HepG2 (cell line): ENCODE results near the gene MAN1B1. TPM values are rescaled to one million over a fixed set of nuclear protein-coding genes. Genes with fewer than 3 reads are reported as not detected.
A peak's percentile ranks its signal among the peaks of the same experiment; 100 is the strongest.

Source experiments
- CHCHD3 ChIP-seq: sonication (generic); formaldehyde crosslinking; IDR thresholded peaks from 2 replicates; pipeline ENCODE4 v1.8.0; 2022; ENCODE audit warnings: mild to moderate bottlenecking, missing genetic modification reagents, moderate library complexity
- IKZF1 ChIP-seq: fragments of 450-650 bp; IDR thresholded peaks from 2 replicates; pipeline ENCODE4 v1.7.1; 2016
- JARID2 ChIP-seq: sonication (generic); formaldehyde crosslinking; IDR thresholded peaks from 2 replicates; pipeline ENCODE4 v1.8.1; 2023; ENCODE audit warnings: missing genetic modification reagents, inconsistent platforms; ENCODE audit not compliant: insufficient replicate concordance
- KLF12 ChIP-seq: sonication (generic); formaldehyde crosslinking; IDR thresholded peaks from 2 replicates; pipeline ENCODE4 v1.4.0; 2020; ENCODE audit warnings: missing genetic modification reagents, borderline replicate concordance
- MED1 ChIP-seq: sonication (generic); formaldehyde crosslinking; IDR thresholded peaks from 2 replicates; pipeline ENCODE4 v1.4.0; 2020; ENCODE audit warnings: missing genetic modification reagents
- NR2F1 ChIP-seq, 2 experiments: fragments of 450-650 bp in 1 of 2; formaldehyde crosslinking in 1 of 2; IDR thresholded peaks; 2 replicates each; pipeline versions ENCODE4 v1.5.0 to v1.6.1; 2016 to 2020; ENCODE audit warnings: mild to moderate bottlenecking in 1 of 2, missing compliant biosample characterization in 1 of 2, missing genetic modification reagents in 1 of 2, moderate library complexity in 1 of 2
- TARDBP ChIP-seq: sonication (generic); formaldehyde crosslinking; IDR thresholded peaks from 2 replicates; pipeline ENCODE4 v1.8.0; 2022; ENCODE audit warnings: mild to moderate bottlenecking, missing genetic modification reagents
- TGIF2 ChIP-seq: IDR thresholded peaks from 2 replicates; pipeline ENCODE4 v1.6.1; 2016; ENCODE audit warnings: control low read depth, missing compliant biosample characterization
- ZFP82 ChIP-seq: sonication (generic); formaldehyde crosslinking; IDR thresholded peaks from 2 replicates; pipeline ENCODE4 v1.5.1; 2020; ENCODE audit warnings: mild to moderate bottlenecking, missing genetic modification reagents, borderline replicate concordance
- ZNF225 ChIP-seq: sonication (generic); formaldehyde crosslinking; IDR thresholded peaks from 2 replicates; pipeline ENCODE4 v1.4.0; 2020; ENCODE audit warnings: mild to moderate bottlenecking, missing genetic modification reagents
- ZNF496 ChIP-seq: sonication (generic); formaldehyde crosslinking; IDR thresholded peaks from 2 replicates; pipeline ENCODE4 v1.8.1; 2023; ENCODE audit warnings: mild to moderate bottlenecking, moderate library complexity, missing genetic modification reagents; ENCODE audit not compliant: insufficient replicate concordance
- ZNF615 ChIP-seq: sonication (generic); formaldehyde crosslinking; IDR thresholded peaks from 2 replicates; pipeline ENCODE4 v1.5.0; 2020; ENCODE audit warnings: mild to moderate bottlenecking, missing genetic modification reagents, borderline replicate concordance
- ZNF639 ChIP-seq: conservative IDR thresholded peaks from 2 replicates; pipeline ENCODE4 v1.6.1; 2018; ENCODE audit warnings: missing genetic modification reagents
- ZNF713 ChIP-seq: sonication (generic); formaldehyde crosslinking; IDR thresholded peaks from 2 replicates; pipeline ENCODE4 v1.4.0; 2020; ENCODE audit warnings: mild to moderate bottlenecking, missing genetic modification reagents
- ZNF883 ChIP-seq: sonication (generic); formaldehyde crosslinking; IDR thresholded peaks from 2 replicates; pipeline ENCODE4 v1.5.1; 2020; ENCODE audit warnings: mild to moderate bottlenecking, missing genetic modification reagents; ENCODE audit errors: not compliant biosample characterization
- polyA plus RNA-seq, 8 experiments: library from polyadenylated mRNA; depleted of rRNA in 3 of 8; stranded (reverse) in 7 of 8; unstranded in 1 of 8; fragments of >200 nt; fragmentation: Illumina TruSeq in 4 of 8; extraction: Trizol in 4 of 8; gene quantifications; 2 replicates each; pipeline versions ENCODE4 v1.2.1 to v1.2.3, GENCODE V29; 2011 to 2016; ENCODE audit warnings: low read depth in 4 of 8, missing spikeins in 1 of 8, mixed read lengths in 1 of 8; ENCODE audit not compliant: insufficient read depth in 1 of 8
- total RNA-seq, 5 experiments: library from RNA; depleted of rRNA; stranded (reverse); fragments of >200 nt; fragmentation: Illumina TruSeq; extraction: Trizol; gene quantifications; 2 replicates each; pipeline ENCODE4 v1.2.3, GENCODE V29; 2016; ENCODE audit warnings: low read depth in 1 of 5
- TF ChIP-seq, protein P1 (sequence below), 2 experiments: sonication (generic) in 1 of 2; formaldehyde crosslinking in 1 of 2; IDR thresholded peaks; 2 replicates each; pipeline versions ENCODE4 v1.4.0 to v1.6.1; 2016 to 2020; ENCODE audit warnings: borderline replicate concordance in 1 of 2, low read depth in 1 of 2, mild to moderate bottlenecking in 1 of 2, missing genetic modification reagents in 1 of 2
- TF ChIP-seq, protein P2 (sequence below), 2 experiments: IDR thresholded peaks; 2 replicates each; pipeline ENCODE4 v1.6.1; 2011 to 2012; ENCODE audit warnings: low read length in 2 of 2, borderline replicate concordance in 1 of 2, low read depth in 1 of 2, mild to moderate bottlenecking in 1 of 2, moderate library complexity in 1 of 2
- TF ChIP-seq, protein P3 (sequence below): IDR thresholded peaks from 2 replicates; pipeline ENCODE4 v1.6.1; 2016; ENCODE audit warnings: missing genetic modification reagents, missing compliant biosample characterization

Gene MAN1B1
- total and polyA plus RNA-seq, 2 of the 13 experiments (the other 11 are each of a cell fraction or from before 2014, with no cell fraction given), result 48.9 to 59.5 TPM

GRCh38 chr9:137053944-137054931 is 32.5 kb upstream of the MAN1B1 start, which contains the start of gene ENTPD2 (continued):
- TF ChIP-seq, protein P1, sequence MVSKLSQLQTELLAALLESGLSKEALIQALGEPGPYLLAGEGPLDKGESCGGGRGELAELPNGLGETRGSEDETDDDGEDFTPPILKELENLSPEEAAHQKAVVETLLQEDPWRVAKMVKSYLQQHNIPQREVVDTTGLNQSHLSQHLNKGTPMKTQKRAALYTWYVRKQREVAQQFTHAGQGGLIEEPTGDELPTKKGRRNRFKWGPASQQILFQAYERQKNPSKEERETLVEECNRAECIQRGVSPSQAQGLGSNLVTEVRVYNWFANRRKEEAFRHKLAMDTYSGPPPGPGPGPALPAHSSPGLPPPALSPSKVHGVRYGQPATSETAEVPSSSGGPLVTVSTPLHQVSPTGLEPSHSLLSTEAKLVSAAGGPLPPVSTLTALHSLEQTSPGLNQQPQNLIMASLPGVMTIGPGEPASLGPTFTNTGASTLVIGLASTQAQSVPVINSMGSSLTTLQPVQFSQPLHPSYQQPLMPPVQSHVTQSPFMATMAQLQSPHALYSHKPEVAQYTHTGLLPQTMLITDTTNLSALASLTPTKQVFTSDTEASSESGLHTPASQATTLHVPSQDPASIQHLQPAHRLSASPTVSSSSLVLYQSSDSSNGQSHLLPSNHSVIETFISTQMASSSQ (IDR thresholded peaks at IDR 0.05; ENCODE audit: low read depth), result no peak
- TF ChIP-seq, protein P1 (CRISPR knock-in tag; IDR thresholded peaks at IDR 0.05; ENCODE audit: borderline replicate concordance), result no peak
- TF ChIP-seq ZNF615 (no peak), MED1 (no peak; the same call in none of the 2 replicates), ZFP82 (CRISPR knock-in tag) (0 out of 2 replicates have a peak, but pooled peaks have one; percentile 36), TARDBP (CRISPR knock-in tag) (no peak), ZNF883 (no peak), ZNF225 (CRISPR knock-in tag) (no peak), ZNF713 (CRISPR knock-in tag) (no peak), ZNF496 (CRISPR knock-in tag) (no peak), IKZF1 (no peak), JARID2 (CRISPR knock-in tag) (no peak), TGIF2 (CRISPR knock-in tag) (0 out of 2 replicates have a peak, but pooled peaks have one; percentile 39), KLF12 (CRISPR knock-in tag) (peak; percentile 68; the same call in 1 of the 2 replicates), ZNF639 (CRISPR knock-in tag) (no peak; the same call in 1 of the 2 replicates), NR2F1 (CRISPR knock-in tag; IDR thresholded peaks at IDR 0.05) (no peak), CHCHD3 (CRISPR knock-in tag) (no peak)
- TF ChIP-seq, protein P2, sequence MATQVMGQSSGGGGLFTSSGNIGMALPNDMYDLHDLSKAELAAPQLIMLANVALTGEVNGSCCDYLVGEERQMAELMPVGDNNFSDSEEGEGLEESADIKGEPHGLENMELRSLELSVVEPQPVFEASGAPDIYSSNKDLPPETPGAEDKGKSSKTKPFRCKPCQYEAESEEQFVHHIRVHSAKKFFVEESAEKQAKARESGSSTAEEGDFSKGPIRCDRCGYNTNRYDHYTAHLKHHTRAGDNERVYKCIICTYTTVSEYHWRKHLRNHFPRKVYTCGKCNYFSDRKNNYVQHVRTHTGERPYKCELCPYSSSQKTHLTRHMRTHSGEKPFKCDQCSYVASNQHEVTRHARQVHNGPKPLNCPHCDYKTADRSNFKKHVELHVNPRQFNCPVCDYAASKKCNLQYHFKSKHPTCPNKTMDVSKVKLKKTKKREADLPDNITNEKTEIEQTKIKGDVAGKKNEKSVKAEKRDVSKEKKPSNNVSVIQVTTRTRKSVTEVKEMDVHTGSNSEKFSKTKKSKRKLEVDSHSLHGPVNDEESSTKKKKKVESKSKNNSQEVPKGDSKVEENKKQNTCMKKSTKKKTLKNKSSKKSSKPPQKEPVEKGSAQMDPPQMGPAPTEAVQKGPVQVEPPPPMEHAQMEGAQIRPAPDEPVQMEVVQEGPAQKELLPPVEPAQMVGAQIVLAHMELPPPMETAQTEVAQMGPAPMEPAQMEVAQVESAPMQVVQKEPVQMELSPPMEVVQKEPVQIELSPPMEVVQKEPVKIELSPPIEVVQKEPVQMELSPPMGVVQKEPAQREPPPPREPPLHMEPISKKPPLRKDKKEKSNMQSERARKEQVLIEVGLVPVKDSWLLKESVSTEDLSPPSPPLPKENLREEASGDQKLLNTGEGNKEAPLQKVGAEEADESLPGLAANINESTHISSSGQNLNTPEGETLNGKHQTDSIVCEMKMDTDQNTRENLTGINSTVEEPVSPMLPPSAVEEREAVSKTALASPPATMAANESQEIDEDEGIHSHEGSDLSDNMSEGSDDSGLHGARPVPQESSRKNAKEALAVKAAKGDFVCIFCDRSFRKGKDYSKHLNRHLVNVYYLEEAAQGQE (IDR thresholded peaks at IDR 0.05; ENCODE audit: borderline replicate concordance in 1 of 2, low read depth in 1 of 2, low read length in 2 of 2), result no peak
- TF ChIP-seq, protein P3, sequence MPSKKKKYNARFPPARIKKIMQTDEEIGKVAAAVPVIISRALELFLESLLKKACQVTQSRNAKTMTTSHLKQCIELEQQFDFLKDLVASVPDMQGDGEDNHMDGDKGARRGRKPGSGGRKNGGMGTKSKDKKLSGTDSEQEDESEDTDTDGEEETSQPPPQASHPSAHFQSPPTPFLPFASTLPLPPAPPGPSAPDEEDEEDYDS, result peak; percentile 70; the same call in 1 of the 2 replicates
